ENCODE data around the gene HK1.

HK1 gene

GRCh38 chr10:69377933-69378332, 99.6 kb downstream of the HK1 start:
- Histone ChIP-seq H2AFZ (ENCODE audit: low read length) (no peak overlapping the region; the same call in 1 of the 2 replicates), H4K20me1 (ENCODE audit: insufficient read depth, low read length) (no peaks in the 10 kb centered on the region), H3K36me3 (replicated peaks; ENCODE audit: insufficient read depth, low read length) (no peaks in the 10 kb centered on the region), H3K9ac (ENCODE audit: low read length) (no peak overlapping the region), H3F3A (ENCODE audit: insufficient read depth, low read length) (no peaks in the 10 kb centered on the region), H3K9me3 (replicated peaks; ENCODE audit: insufficient read depth, low read length) (no peaks in the 10 kb centered on the region), H3K4me2 (ENCODE audit: low read depth, low read length) (peak overlapping the region; percentile 23; the same call in 1 of the 2 replicates), H3K4me3 (ENCODE audit: low read length) (no peak overlapping the region), H3K27me3 (replicated peaks; ENCODE audit: insufficient read depth, low read length) (no peaks in the 10 kb centered on the region), H3K4me1 (ENCODE audit: low read length) (no peaks in the 10 kb centered on the region), H3K27ac (ENCODE audit: low read length) (no peak overlapping the region), H3K9me2 (replicated peaks; ENCODE audit: insufficient read depth, low read length) (no peaks in the 10 kb centered on the region), H3K79me2 (ENCODE audit: low read length) (no peaks in the 10 kb centered on the region)
- TF ChIP-seq CTCF (IDR thresholded peaks at IDR 0.05; ENCODE audit: low read length) (no peak), EZH2 (optimal IDR thresholded peaks at IDR 0.05; ENCODE audit: low read depth, low read length) (no peak), EZH2phosphoT487 (IDR thresholded peaks at IDR 0.05; ENCODE audit: low read length) (no peak)
- no peak for DNase-seq

GRCh38 chr10:69379800-69380199, 101.5 kb downstream of the HK1 start:
- no peak overlapping the region for H3K4me3 ChIP-seq (ENCODE audit: low read length)
- no peaks in the 10 kb centered on the region for H3K9me3 ChIP-seq (replicated peaks; ENCODE audit: insufficient read depth, low read length)
- no peak overlapping the region for H3K27ac ChIP-seq (ENCODE audit: low read length)
- H3K4me2 ChIP-seq (ENCODE audit: low read depth, low read length) = no peak overlapping the region
- no peaks in the 10 kb centered on the region for H3K36me3 ChIP-seq (replicated peaks; ENCODE audit: insufficient read depth, low read length)
- no peaks in the 10 kb centered on the region for H3F3A ChIP-seq (ENCODE audit: insufficient read depth, low read length)
- H2AFZ ChIP-seq (ENCODE audit: low read length) = no peak overlapping the region
- no peaks in the 10 kb centered on the region for H3K4me1 ChIP-seq (ENCODE audit: low read length)
- H3K9ac ChIP-seq (ENCODE audit: low read length) = no peak overlapping the region
- H4K20me1 ChIP-seq (ENCODE audit: insufficient read depth, low read length) = no peaks in the 10 kb centered on the region
- H3K79me2 ChIP-seq (ENCODE audit: low read length) = no peaks in the 10 kb centered on the region
- no peaks in the 10 kb centered on the region for H3K27me3 ChIP-seq (replicated peaks; ENCODE audit: insufficient read depth, low read length)
- no peak for TF ChIP-seq EZH2phosphoT487 (IDR thresholded peaks at IDR 0.05; ENCODE audit: low read length)
- no peak for TF ChIP-seq EZH2 (optimal IDR thresholded peaks at IDR 0.05; ENCODE audit: low read depth, low read length)
- no peak for TF ChIP-seq CTCF (IDR thresholded peaks at IDR 0.05; ENCODE audit: low read length)
- no peaks in the 10 kb centered on the region for H3K9me2 ChIP-seq (replicated peaks; ENCODE audit: insufficient read depth, low read length)
- DNase-seq = no peak

GRCh38 chr10:69382382-69383117, 104.3 kb downstream of the HK1 start:
- Histone ChIP-seq H3K9me2 (replicated peaks; ENCODE audit: insufficient read depth, low read length) (no peaks in the 10 kb centered on the region), H3K27ac (ENCODE audit: low read length) (no peak overlapping the region), H3K4me1 (ENCODE audit: low read length) (no peaks in the 10 kb centered on the region), H2AFZ (ENCODE audit: low read length) (no peak overlapping the region), H3K4me3 (ENCODE audit: low read length) (no peak overlapping the region), H4K20me1 (ENCODE audit: insufficient read depth, low read length) (no peaks in the 10 kb centered on the region), H3K79me2 (ENCODE audit: low read length) (no peaks in the 10 kb centered on the region), H3K27me3 (replicated peaks; ENCODE audit: insufficient read depth, low read length) (no peaks in the 10 kb centered on the region), H3F3A (ENCODE audit: insufficient read depth, low read length) (no peaks in the 10 kb centered on the region), H3K4me2 (ENCODE audit: low read depth, low read length) (no peak overlapping the region), H3K9me3 (replicated peaks; ENCODE audit: insufficient read depth, low read length) (no peaks in the 10 kb centered on the region), H3K9ac (ENCODE audit: low read length) (no peak overlapping the region), H3K36me3 (replicated peaks; ENCODE audit: insufficient read depth, low read length) (no peaks in the 10 kb centered on the region)
- TF ChIP-seq CTCF (IDR thresholded peaks at IDR 0.05; ENCODE audit: low read length) (no peak), EZH2 (optimal IDR thresholded peaks at IDR 0.05; ENCODE audit: low read depth, low read length) (no peak), EZH2phosphoT487 (IDR thresholded peaks at IDR 0.05; ENCODE audit: low read length) (no peak)
- no peak for DNase-seq

Data from MM.1S (cell line).